ENCODE data around the gene FREY1.

FREY1 gene

GRCh38 chr11:45885921-45886721 is 20.9 kb downstream of the FREY1 start (continued):
- TF ChIP-seq ZNF558 (tag by site-specific recombination; IDR thresholded peaks at IDR 0.05) = no peak
- no peak for TF ChIP-seq ZNF548 (tag by site-specific recombination; IDR thresholded peaks at IDR 0.05)
- TF ChIP-seq ZNF341 (tag by site-specific recombination; IDR thresholded peaks at IDR 0.05; ENCODE audit: low read depth) = peak; percentile 66
- TF ChIP-seq ZBTB26 (tag by site-specific recombination; optimal IDR thresholded peaks at IDR 0.05) = peak; percentile 25
- no peak for TF ChIP-seq MEIS1 (CRISPR knock-in tag; IDR thresholded peaks at IDR 0.05; ENCODE audit: borderline replicate concordance)
- no peak for TF ChIP-seq HOXC10 (CRISPR knock-in tag; IDR thresholded peaks at IDR 0.05)
- TF ChIP-seq ZFHX2 (tag by site-specific recombination; conservative IDR thresholded peaks at IDR 0.05) = 0 out of 2 replicates have a peak, but pooled peaks have one; percentile 5
- no peak for TF ChIP-seq REPIN1 (tag by site-specific recombination; IDR thresholded peaks at IDR 0.05; ENCODE audit: low read depth)
- TF ChIP-seq KLF7 (tag by site-specific recombination; IDR thresholded peaks at IDR 0.05; ENCODE audit: borderline replicate concordance) = no peak
- no peak for TF ChIP-seq ZNF560 (tag by site-specific recombination; IDR thresholded peaks at IDR 0.05; ENCODE audit: borderline replicate concordance)

GRCh38 chr11:45885274-45885920 is 21.7 kb downstream of the FREY1 start, which contains the start of gene MAPK8IP1:
Gene MAPK8IP1, plus strand, starts transcription at chr11:45885651. Its CDS starts 170 bp downstream, at chr11:45885821.
- Histone ChIP-seq H3K9me3 (ENCODE audit: control insufficient read depth, insufficient read depth, low read depth, low read length) (no peaks in the 10 kb centered on the region), H3K36me3 (ENCODE audit: control insufficient read depth in 2 of 2, insufficient read depth in 1 of 2, low read length in 2 of 2) (peaks cover 0 to 5% of the 10 kb centered on the region in 2 experiments; a peak in 1 of 3 replicates), H3K4me3 (ENCODE audit: low read depth, low read length) (peak within 1 kb of the TSS; percentile 37), H3K4me1 (ENCODE audit: control insufficient read depth, insufficient read depth, low read length) (no peaks in the 10 kb centered on the region), H3K27ac (ENCODE audit: extremely low read depth, low read depth, low read length) (no peak within 1 kb of the TSS; the same call in 1 of the 2 replicates)
- TF ChIP-seq ZNF155 (tag by site-specific recombination; IDR thresholded peaks at IDR 0.05) = no peak
- TF ChIP-seq ZNF449 (tag by site-specific recombination; IDR thresholded peaks at IDR 0.05) = peak; percentile 98
- 0 out of 2 replicates have a peak, but pooled peaks have one; percentile 21 for TF ChIP-seq SP3 (tag by site-specific recombination; IDR thresholded peaks at IDR 0.05)
- 0 out of 2 replicates have a peak, but pooled peaks have one; percentile 37 for TF ChIP-seq PBX3 (CRISPR knock-in tag; IDR thresholded peaks at IDR 0.05)
- TF ChIP-seq REST (tag by site-specific recombination; IDR thresholded peaks at IDR 0.05) = peak; percentile 86
- TF ChIP-seq GLIS2 (tag by site-specific recombination; IDR thresholded peaks at IDR 0.05) = peak; percentile 28; the same call in 1 of the 2 replicates
- peak; percentile 59 for TF ChIP-seq ZBTB26 (tag by site-specific recombination; optimal IDR thresholded peaks at IDR 0.05)
- peak; percentile 60; the same call in 1 of the 2 replicates for TF ChIP-seq PRDM10 (tag by site-specific recombination; IDR thresholded peaks at IDR 0.05)
- TF ChIP-seq SCRT1 (tag by site-specific recombination; IDR thresholded peaks at IDR 0.05; ENCODE audit: borderline replicate concordance) = no peak
- POLR2A ChIA-PET = no interaction called here
- CTCF ChIA-PET = interaction anchor here (2.3 kb wide), 1 partner anchor 12 kb away, joined by 20 read pairs; no protein-coding TSS in a partner anchor

Data from HEK293 (cell line).